ENCODE measurements around the gene HGD.
"Not testable (repeated sequence)": the region's sequence is repeated elsewhere in the genome, so short reads cannot be mapped to it uniquely, and the experiment has no call there.

The HGD gene

GRCh38 chr3:120678984-120679383 lies 3.1 kb downstream of the HGD start:
- H3K9me3 ChIP-seq (ENCODE audit: control insufficient read depth, insufficient read depth, low read depth, low read length) = peaks cover 6% of the 10 kb centered on the region; the same call in 1 of the 2 replicates
- H3K4me1 ChIP-seq (ENCODE audit: control insufficient read depth, insufficient read depth, low read length) = peaks cover 28% of the 10 kb centered on the region
- H3K36me3 ChIP-seq (ENCODE audit: control insufficient read depth, insufficient read depth, low read length) = no peaks in the 10 kb centered on the region
- peak overlapping the region; percentile 73 for H3K9ac ChIP-seq (ENCODE audit: low read length)
- H3K27ac ChIP-seq (ENCODE audit: low read depth, low read length) = peak overlapping the region; percentile 90
- H3K27me3 ChIP-seq (ENCODE audit: control insufficient read depth, insufficient read depth, low read length) = no peaks in the 10 kb centered on the region
- no peak overlapping the region for H3K4me3 ChIP-seq (ENCODE audit: low read depth, low read length)

DNA sequence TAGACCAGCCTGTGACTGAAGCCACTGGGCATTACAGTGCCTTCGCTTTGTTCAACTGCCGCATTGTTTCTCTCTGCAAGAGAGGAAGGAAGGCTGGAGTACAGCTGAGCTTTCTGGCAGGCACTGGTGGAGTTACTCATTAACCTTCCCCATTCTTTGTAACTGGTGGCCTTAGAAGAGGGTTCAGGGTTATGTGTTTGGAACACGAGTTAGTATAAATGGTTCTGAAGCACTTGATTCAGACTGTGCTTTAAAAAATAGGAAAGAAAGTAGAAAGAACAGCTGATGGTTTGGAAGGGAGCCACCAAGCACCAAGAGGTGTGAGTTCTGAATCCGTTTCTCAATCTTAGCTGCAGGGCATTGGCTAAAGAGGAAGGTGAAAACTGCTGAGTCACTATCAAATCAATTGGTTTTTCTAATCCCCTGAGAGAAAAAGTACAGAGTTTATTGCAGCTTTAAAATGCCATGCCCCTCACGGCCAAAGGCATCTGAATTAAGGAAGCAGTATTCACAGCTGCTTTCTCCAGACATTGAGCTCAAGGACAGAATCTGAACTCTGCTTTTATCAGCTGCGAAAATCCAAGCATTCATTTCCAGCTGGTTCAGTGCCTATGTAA lies 3.6 kb downstream of the HGD start:
- Histone ChIP-seq H3K9ac (ENCODE audit: low read length) (peak overlapping the region; percentile 73), H3K27me3 (ENCODE audit: control insufficient read depth, insufficient read depth, low read length) (no peaks in the 10 kb centered on the region), H3K36me3 (ENCODE audit: control insufficient read depth, insufficient read depth, low read length) (no peaks in the 10 kb centered on the region), H3K27ac (ENCODE audit: low read depth, low read length) (peak overlapping the region; percentile 90), H3K4me1 (ENCODE audit: control insufficient read depth, insufficient read depth, low read length) (peaks cover 28% of the 10 kb centered on the region), H3K4me3 (ENCODE audit: low read depth, low read length) (peak overlapping the region; percentile 0; the same call in 1 of the 2 replicates), H3K9me3 (ENCODE audit: control insufficient read depth, insufficient read depth, low read depth, low read length) (peaks cover 6% of the 10 kb centered on the region; the same call in 1 of the 2 replicates)

DNA sequence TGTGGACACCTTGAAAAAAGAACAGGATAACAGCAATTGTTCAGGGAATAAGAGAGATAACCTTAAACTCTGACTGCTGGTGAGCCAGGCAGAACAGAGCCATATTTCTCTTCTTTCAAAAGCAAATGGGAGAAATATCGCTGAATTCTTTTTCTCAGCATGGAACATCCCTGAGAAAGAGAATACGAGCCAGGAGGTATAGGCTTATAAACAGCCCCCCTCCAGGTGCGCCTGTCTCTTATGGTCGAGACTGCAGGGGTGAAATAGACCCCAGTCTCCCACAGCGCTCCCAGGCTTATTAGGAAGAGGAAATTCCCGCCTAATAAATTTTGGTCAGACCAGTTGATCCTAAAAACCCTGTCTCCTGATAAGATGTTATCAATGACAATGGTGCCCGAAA lies 4.8 kb downstream of the HGD start:
- Histone ChIP-seq H3K27ac (ENCODE audit: low read depth, low read length) (0 out of 2 replicates have a peak overlapping the region, but pooled peaks have one; percentile 33), H3K4me1 (ENCODE audit: control insufficient read depth, insufficient read depth, low read length) (peaks cover 26% of the 10 kb centered on the region)
- not testable (repeated sequence) for H3K27me3 ChIP-seq (ENCODE audit: control insufficient read depth, insufficient read depth, low read length); H3K4me3 ChIP-seq (ENCODE audit: low read depth, low read length); H3K9ac ChIP-seq (ENCODE audit: low read length); H3K36me3 ChIP-seq (ENCODE audit: control insufficient read depth, insufficient read depth, low read length); H3K9me3 ChIP-seq (ENCODE audit: control insufficient read depth, insufficient read depth, low read depth, low read length)

DNA sequence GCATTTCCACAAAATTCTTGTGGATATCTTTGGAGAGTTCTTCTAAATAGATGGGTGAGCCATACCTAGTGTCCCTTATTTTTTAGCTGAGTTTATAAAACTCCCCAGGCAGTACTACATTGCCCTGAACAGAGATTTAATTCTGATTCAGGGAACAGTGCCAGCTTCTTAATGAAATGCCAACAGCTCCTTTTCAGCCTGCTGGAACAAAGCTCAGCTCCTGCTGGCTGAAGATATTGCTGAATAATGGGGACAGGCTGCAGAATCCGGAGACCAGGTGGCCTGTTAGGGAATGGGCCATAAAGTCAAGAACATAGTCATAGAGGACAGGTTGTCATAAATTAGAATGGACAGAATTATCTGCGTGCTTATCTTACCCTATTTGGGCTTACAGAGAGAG lies 8.9 kb downstream of the HGD start:
- no peak overlapping the region for H3K27ac ChIP-seq (ENCODE audit: low read depth, low read length)
- no peaks in the 10 kb centered on the region for H3K9me3 ChIP-seq (ENCODE audit: control insufficient read depth, insufficient read depth, low read depth, low read length)
- no peaks in the 10 kb centered on the region for H3K27me3 ChIP-seq (ENCODE audit: control insufficient read depth, insufficient read depth, low read length)
- H3K9ac ChIP-seq (ENCODE audit: low read length) = no peak overlapping the region
- peaks cover 11% of the 10 kb centered on the region for H3K4me1 ChIP-seq (ENCODE audit: control insufficient read depth, insufficient read depth, low read length)
- no peak overlapping the region for H3K4me3 ChIP-seq (ENCODE audit: low read depth, low read length)
- H3K36me3 ChIP-seq (ENCODE audit: control insufficient read depth, insufficient read depth, low read length) = no peaks in the 10 kb centered on the region

DNA sequence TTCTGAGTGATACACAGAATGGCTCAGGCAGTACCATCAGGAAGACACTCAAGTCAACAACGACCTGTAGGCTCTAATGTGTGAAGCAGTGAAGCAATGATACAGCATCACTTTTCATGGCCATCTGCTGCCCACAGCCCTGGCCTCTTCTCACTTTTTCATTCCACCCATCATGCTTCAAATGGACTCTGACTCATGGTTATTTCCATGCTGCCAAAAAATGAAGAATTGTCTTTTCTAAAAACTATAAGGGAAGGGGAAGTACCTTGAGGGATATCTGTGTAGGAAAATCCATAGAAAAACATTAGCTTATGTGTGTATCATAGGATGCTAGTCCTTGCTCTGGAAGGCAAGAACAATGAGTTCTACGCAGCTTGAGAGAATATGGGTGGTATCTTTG lies 11.5 kb downstream of the HGD start:
- Histone ChIP-seq H3K4me1 (ENCODE audit: control insufficient read depth, insufficient read depth, low read length) (no peaks in the 10 kb centered on the region), H3K36me3 (ENCODE audit: control insufficient read depth, insufficient read depth, low read length) (no peaks in the 10 kb centered on the region), H3K4me3 (ENCODE audit: low read depth, low read length) (no peak overlapping the region), H3K27ac (ENCODE audit: low read depth, low read length) (no peak overlapping the region), H3K9me3 (ENCODE audit: control insufficient read depth, insufficient read depth, low read depth, low read length) (no peaks in the 10 kb centered on the region), H3K27me3 (ENCODE audit: control insufficient read depth, insufficient read depth, low read length) (no peaks in the 10 kb centered on the region), H3K9ac (ENCODE audit: low read length) (no peak overlapping the region)

DNA sequence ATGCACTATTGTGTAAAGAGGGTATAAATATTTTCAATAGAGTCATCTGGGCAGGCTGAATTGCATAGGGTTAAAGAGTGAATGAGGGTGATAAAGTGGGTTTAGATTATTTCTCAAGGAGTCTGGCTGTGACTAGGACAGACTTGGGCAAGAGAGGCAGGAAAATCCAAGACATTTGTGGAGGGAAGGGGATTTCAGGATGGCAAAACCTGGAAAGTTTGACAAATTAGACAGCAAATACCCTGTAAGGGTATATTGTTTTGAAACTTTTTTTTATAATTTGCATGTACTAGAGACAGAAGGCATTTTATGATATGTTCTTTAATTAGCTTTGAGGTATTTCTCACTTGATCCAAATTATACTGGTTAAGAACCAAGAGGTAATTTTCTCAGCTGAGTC lies 17.1 kb downstream of the HGD start:
- Histone ChIP-seq H3K4me1 (ENCODE audit: control insufficient read depth, insufficient read depth, low read length) (no peaks in the 10 kb centered on the region), H3K9ac (ENCODE audit: low read length) (no peak overlapping the region), H3K4me3 (ENCODE audit: low read depth, low read length) (no peak overlapping the region), H3K27ac (ENCODE audit: low read depth, low read length) (no peak overlapping the region), H3K27me3 (ENCODE audit: control insufficient read depth, insufficient read depth, low read length) (no peaks in the 10 kb centered on the region), H3K36me3 (ENCODE audit: control insufficient read depth, insufficient read depth, low read length) (no peaks in the 10 kb centered on the region), H3K9me3 (ENCODE audit: control insufficient read depth, insufficient read depth, low read depth, low read length) (no peaks in the 10 kb centered on the region)

- no peak overlapping the region for H3K9ac ChIP-seq (ENCODE audit: low read length)
- H3K4me3 ChIP-seq (ENCODE audit: low read depth, low read length) = no peak overlapping the region
- peaks cover 20% of the 10 kb centered on the region for H3K9me3 ChIP-seq (ENCODE audit: control insufficient read depth, insufficient read depth, low read depth, low read length)
- H3K4me1 ChIP-seq (ENCODE audit: control insufficient read depth, insufficient read depth, low read length) = no peaks in the 10 kb centered on the region
- H3K27me3 ChIP-seq (ENCODE audit: control insufficient read depth, insufficient read depth, low read length) = no peaks in the 10 kb centered on the region
- H3K27ac ChIP-seq (ENCODE audit: low read depth, low read length) = no peak overlapping the region
- no peaks in the 10 kb centered on the region for H3K36me3 ChIP-seq (ENCODE audit: control insufficient read depth, insufficient read depth, low read length)
Observed at GRCh38 chr3:120661945-120662344, 20.1 kb downstream of the HGD start.

DNA sequence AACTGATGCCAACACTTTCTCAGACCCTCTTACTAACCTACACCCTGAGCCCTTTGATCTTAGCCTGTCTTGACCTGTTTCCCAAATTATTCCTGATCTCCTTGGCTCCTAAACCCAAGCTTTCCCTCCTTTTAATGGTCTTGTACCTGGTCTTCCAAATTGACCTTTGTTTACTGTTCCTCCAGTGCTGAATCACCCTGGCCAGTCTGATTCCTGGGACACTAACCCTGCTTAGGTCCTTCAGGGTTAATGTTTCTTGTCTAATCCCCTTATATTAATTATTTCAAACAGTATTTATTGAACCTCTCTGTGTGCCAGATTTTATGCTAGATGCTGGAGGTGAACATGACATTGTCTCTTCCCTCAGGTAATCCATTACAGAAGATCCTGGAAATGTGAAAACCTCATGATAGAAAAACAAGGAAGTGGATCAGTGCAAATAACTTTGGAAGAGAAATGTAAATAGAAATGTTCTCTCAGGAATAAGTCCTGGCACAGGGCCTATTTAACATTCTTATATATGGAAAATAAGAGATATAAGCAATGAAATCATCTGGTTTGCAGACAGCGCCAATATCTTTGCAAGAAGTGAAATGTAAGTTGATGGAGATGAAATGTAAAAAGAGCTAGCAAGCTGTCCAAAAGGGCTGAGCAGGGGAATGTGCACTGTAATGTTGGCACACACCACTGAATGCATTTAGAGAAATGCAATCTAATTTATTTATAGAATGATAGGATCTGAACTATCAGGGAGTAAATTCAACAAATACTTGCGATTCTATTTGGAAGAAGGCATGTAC lies 20.7 kb downstream of the HGD start:
- H3K9ac ChIP-seq (ENCODE audit: low read length) = no peak overlapping the region

GRCh38 chr3:120659834-120660233 lies 22.2 kb downstream of the HGD start:
- H3K36me3 ChIP-seq (ENCODE audit: control insufficient read depth, insufficient read depth, low read length) = no peaks in the 10 kb centered on the region
- H3K4me3 ChIP-seq (ENCODE audit: low read depth, low read length) = no peak overlapping the region
- H3K27ac ChIP-seq (ENCODE audit: low read depth, low read length) = no peak overlapping the region
- H3K9ac ChIP-seq (ENCODE audit: low read length) = no peak overlapping the region
- H3K9me3 ChIP-seq (ENCODE audit: control insufficient read depth, insufficient read depth, low read depth, low read length) = peaks cover 20% of the 10 kb centered on the region
- no peaks in the 10 kb centered on the region for H3K27me3 ChIP-seq (ENCODE audit: control insufficient read depth, insufficient read depth, low read length)
- no peaks in the 10 kb centered on the region for H3K4me1 ChIP-seq (ENCODE audit: control insufficient read depth, insufficient read depth, low read length)

More for the DNA sequence above, 20.7 kb downstream of the HGD start:
- Histone ChIP-seq H3K36me3 (ENCODE audit: control insufficient read depth, insufficient read depth, low read length) (no peaks in the 10 kb centered on the region), H3K27me3 (ENCODE audit: control insufficient read depth, insufficient read depth, low read length) (no peaks in the 10 kb centered on the region), H3K4me1 (ENCODE audit: control insufficient read depth, insufficient read depth, low read length) (no peaks in the 10 kb centered on the region), H3K4me3 (ENCODE audit: low read depth, low read length) (no peak overlapping the region), H3K27ac (ENCODE audit: low read depth, low read length) (no peak overlapping the region), H3K9me3 (ENCODE audit: control insufficient read depth, insufficient read depth, low read depth, low read length) (peaks cover 20% of the 10 kb centered on the region)

- Histone ChIP-seq H3K27ac (ENCODE audit: low read depth, low read length) (no peak overlapping the region), H3K36me3 (ENCODE audit: control insufficient read depth, insufficient read depth, low read length) (no peaks in the 10 kb centered on the region), H3K4me1 (ENCODE audit: control insufficient read depth, insufficient read depth, low read length) (no peaks in the 10 kb centered on the region), H3K9ac (ENCODE audit: low read length) (no peak overlapping the region), H3K27me3 (ENCODE audit: control insufficient read depth, insufficient read depth, low read length) (no peaks in the 10 kb centered on the region), H3K4me3 (ENCODE audit: low read depth, low read length) (no peak overlapping the region), H3K9me3 (ENCODE audit: control insufficient read depth, insufficient read depth, low read depth, low read length) (peaks cover 20% of the 10 kb centered on the region)
Observed at GRCh38 chr3:120659285-120659684, 22.8 kb downstream of the HGD start.

- H3K27ac ChIP-seq (ENCODE audit: low read depth, low read length) = no peak overlapping the region
Observed at GRCh38 chr3:120652896-120653545, 29.0 kb downstream of the HGD start.

More at GRCh38 chr3:120652896-120653545, 29.0 kb downstream of the HGD start:
- H3K9me3 ChIP-seq (ENCODE audit: control insufficient read depth, insufficient read depth, low read depth, low read length) = peaks cover 4% of the 10 kb centered on the region; the same call in 1 of the 2 replicates
- no peaks in the 10 kb centered on the region for H3K4me1 ChIP-seq (ENCODE audit: control insufficient read depth, insufficient read depth, low read length)
- H3K4me3 ChIP-seq (ENCODE audit: low read depth, low read length) = no peak overlapping the region
- no peaks in the 10 kb centered on the region for H3K27me3 ChIP-seq (ENCODE audit: control insufficient read depth, insufficient read depth, low read length)
- H3K36me3 ChIP-seq (ENCODE audit: control insufficient read depth, insufficient read depth, low read length) = no peaks in the 10 kb centered on the region
- H3K9ac ChIP-seq (ENCODE audit: low read length) = no peak overlapping the region

Measured in HUES6 (cell line).